ENCODE results near the gene DIAPH3. TPM values are rescaled to one million over a fixed set of nuclear protein-coding genes. Genes with fewer than 3 reads are reported as not detected.

The DIAPH3 gene
- total RNA-seq, 1 donor from 2014 or later: 24.1 TPM

DNA sequence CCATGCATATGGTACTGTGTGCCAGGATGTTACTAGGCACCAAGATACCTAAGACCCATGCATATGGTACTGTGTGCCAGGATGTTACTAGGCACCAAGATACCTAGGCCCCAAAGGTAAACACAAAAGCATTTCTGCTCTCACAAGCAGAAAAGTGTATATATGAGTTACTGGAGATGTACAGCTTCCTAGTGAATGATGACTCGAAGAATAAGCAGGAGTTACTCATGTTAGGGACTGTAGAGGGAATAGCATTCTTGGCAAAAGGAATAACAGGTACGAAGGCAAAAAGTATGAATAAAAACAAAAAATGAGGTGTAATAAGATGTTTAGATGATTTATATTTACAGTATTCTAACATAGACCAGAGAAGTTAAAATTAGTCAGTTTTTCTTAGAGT is 383.7 kb downstream of the DIAPH3 start:
- no peak for DNase-seq (ENCODE audit: low spot score)

GRCh38 chr13:59776924-59777690 is 386.6 kb downstream of the DIAPH3 start:
- no peak for DNase-seq (ENCODE audit: low spot score)
- Mint-ChIP-seq H3K4me1 (ENCODE audit: low read depth) (peaks cover 32% of the 10 kb centered on the region), H3K27ac (ENCODE audit: unreplicated experiment) (peak overlapping the region; percentile 78), H3K4me3 (ENCODE audit: unreplicated experiment) (no peak overlapping the region), H3K27me3 (ENCODE audit: low read depth) (no peaks in the 10 kb centered on the region), H3K36me3 (ENCODE audit: low read depth) (no peaks in the 10 kb centered on the region), H3K9me3 (ENCODE audit: low read depth) (no peaks in the 10 kb centered on the region)
- TF ChIP-seq CTCF (IDR thresholded peaks at IDR 0.05): no peak

More for the DNA sequence above, 383.7 kb downstream of the DIAPH3 start:
- H3K4me1 Mint-ChIP-seq (ENCODE audit: low read depth): peaks cover 17% of the 10 kb centered on the region
- no peaks in the 10 kb centered on the region for H3K9me3 Mint-ChIP-seq (ENCODE audit: low read depth)
- no peaks in the 10 kb centered on the region for H3K27me3 Mint-ChIP-seq (ENCODE audit: low read depth)
- no peak overlapping the region for H3K27ac Mint-ChIP-seq (ENCODE audit: unreplicated experiment)
- no peaks in the 10 kb centered on the region for H3K36me3 Mint-ChIP-seq (ENCODE audit: low read depth)
- H3K4me3 Mint-ChIP-seq (ENCODE audit: unreplicated experiment): no peak overlapping the region
- no peak for TF ChIP-seq CTCF (IDR thresholded peaks at IDR 0.05)

GRCh38 chr13:59774491-59774971 is 389.2 kb downstream of the DIAPH3 start:
- no peaks in the 10 kb centered on the region for H3K27me3 Mint-ChIP-seq (ENCODE audit: low read depth)
- no peak overlapping the region for H3K4me3 Mint-ChIP-seq (ENCODE audit: unreplicated experiment)
- no peak for DNase-seq (ENCODE audit: low spot score)
- H3K4me1 Mint-ChIP-seq (ENCODE audit: low read depth): peaks cover 34% of the 10 kb centered on the region
- H3K27ac Mint-ChIP-seq (ENCODE audit: unreplicated experiment): peak overlapping the region; percentile 86
- no peaks in the 10 kb centered on the region for H3K9me3 Mint-ChIP-seq (ENCODE audit: low read depth)
- TF ChIP-seq CTCF (IDR thresholded peaks at IDR 0.05): no peak
- H3K36me3 Mint-ChIP-seq (ENCODE audit: low read depth): no peaks in the 10 kb centered on the region

GRCh38 chr13:59771272-59771671 is 392.5 kb downstream of the DIAPH3 start:
- no peak overlapping the region for H3K27ac Mint-ChIP-seq (ENCODE audit: unreplicated experiment)
- H3K4me1 Mint-ChIP-seq (ENCODE audit: low read depth): peaks cover 21% of the 10 kb centered on the region
- no peaks in the 10 kb centered on the region for H3K27me3 Mint-ChIP-seq (ENCODE audit: low read depth)
- no peaks in the 10 kb centered on the region for H3K9me3 Mint-ChIP-seq (ENCODE audit: low read depth)
- DNase-seq (ENCODE audit: low spot score): no peak
- no peaks in the 10 kb centered on the region for H3K36me3 Mint-ChIP-seq (ENCODE audit: low read depth)
- H3K4me3 Mint-ChIP-seq (ENCODE audit: unreplicated experiment): no peak overlapping the region
- TF ChIP-seq CTCF (IDR thresholded peaks at IDR 0.05): peak; percentile 87

- no peak overlapping the region for H3K4me3 Mint-ChIP-seq (ENCODE audit: unreplicated experiment)
- H3K27me3 Mint-ChIP-seq (ENCODE audit: low read depth): no peaks in the 10 kb centered on the region
- H3K27ac Mint-ChIP-seq (ENCODE audit: unreplicated experiment): no peak overlapping the region
- peaks cover 21% of the 10 kb centered on the region for H3K4me1 Mint-ChIP-seq (ENCODE audit: low read depth)
- no peaks in the 10 kb centered on the region for H3K36me3 Mint-ChIP-seq (ENCODE audit: low read depth)
- TF ChIP-seq CTCF (IDR thresholded peaks at IDR 0.05): no peak
- H3K9me3 Mint-ChIP-seq (ENCODE audit: low read depth): no peaks in the 10 kb centered on the region
- no peak for DNase-seq (ENCODE audit: low spot score)
Observed at GRCh38 chr13:59770451-59770850, 393.3 kb downstream of the DIAPH3 start.

Data from chondrocyte (in vitro differentiated cells).